Measurements from ENCODE around the gene STK38. TPM values are rescaled to one million over a fixed set of nuclear protein-coding genes. Genes with fewer than 3 reads are reported as not detected.

Gene STK38
- 10 to 100 TPM; 67.3 to 80.7 (median 69.9) TPM for total RNA-seq
- long read RNA-seq, donor 1, transcript STK38-201 (14 exons, 3,576 nt): major isoform, 36 of 120 reads
- long read RNA-seq, donor 1, partial matches to known transcripts: 9 of 120 reads
- long read RNA-seq, donor 1, other reads (novel, unspliced or antisense): 75 of 120 reads
- long read RNA-seq, donor 2, transcript STK38-201 (14 exons, 3,576 nt): major isoform, 6 of 22 reads
- long read RNA-seq, donor 2, partial matches to known transcripts: 8 of 22 reads
- long read RNA-seq, donor 2, other reads (novel, unspliced or antisense): 8 of 22 reads

DNA sequence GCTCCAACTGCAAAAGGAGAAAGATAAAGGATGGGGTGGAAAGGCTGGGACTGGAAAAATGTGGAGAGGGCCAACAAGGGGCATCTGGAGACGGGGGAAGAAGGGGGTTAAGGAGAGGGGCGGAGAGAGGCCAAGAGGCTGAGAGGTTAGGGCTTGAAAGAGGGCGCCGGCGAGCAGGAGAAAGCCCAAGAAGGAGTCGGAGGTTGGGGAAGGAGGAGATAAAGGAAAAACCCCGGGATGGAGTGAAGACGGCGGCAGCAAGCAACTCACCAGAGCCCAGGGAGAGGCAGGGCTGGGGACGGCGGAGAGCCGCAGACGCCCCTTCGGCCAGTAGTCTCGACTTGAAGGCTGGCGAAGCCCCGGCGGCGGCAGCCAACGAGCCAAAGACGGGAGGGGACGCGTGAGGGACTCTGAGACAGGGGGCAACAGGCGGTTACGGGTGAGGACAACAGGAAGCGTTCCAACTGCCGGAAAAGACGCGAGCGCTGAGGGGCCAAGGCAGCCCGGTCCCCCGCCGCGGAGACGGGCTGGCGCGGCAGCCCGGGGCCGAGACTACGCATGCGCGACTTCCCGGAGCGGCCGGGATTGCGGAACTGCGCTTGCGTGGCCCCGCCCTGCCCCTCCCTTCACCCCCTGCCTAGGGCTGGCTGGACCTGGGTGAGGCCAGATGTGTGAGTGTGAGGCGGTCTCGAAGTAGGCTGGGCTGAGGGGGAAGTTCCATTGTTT lies at the start of gene STK38:
STK38 (minus strand) TSS at position 560 of the 726 bp plus-strand sequence. CDS start 7,277 bp downstream, outside the sequence.
- intact Hi-C loops (cut with DNase I, micrococcal nuclease): loop anchor here in 1 of 2 donors (10.0 kb wide), 1 partner anchor 48 kb away; the partner anchor contains the start of gene SRSF3
- no peaks in the 10 kb centered on the region for H3K36me3 ChIP-seq (ENCODE audit: low read depth)
- peaks cover 31% of the 10 kb centered on the region for H3K4me1 ChIP-seq (ENCODE audit: low read depth)
- DNase-seq (peak; percentile 95 to 97 (median 96)), ATAC-seq (peak; percentile 96)
- TF ChIP-seq, protein P1, sequence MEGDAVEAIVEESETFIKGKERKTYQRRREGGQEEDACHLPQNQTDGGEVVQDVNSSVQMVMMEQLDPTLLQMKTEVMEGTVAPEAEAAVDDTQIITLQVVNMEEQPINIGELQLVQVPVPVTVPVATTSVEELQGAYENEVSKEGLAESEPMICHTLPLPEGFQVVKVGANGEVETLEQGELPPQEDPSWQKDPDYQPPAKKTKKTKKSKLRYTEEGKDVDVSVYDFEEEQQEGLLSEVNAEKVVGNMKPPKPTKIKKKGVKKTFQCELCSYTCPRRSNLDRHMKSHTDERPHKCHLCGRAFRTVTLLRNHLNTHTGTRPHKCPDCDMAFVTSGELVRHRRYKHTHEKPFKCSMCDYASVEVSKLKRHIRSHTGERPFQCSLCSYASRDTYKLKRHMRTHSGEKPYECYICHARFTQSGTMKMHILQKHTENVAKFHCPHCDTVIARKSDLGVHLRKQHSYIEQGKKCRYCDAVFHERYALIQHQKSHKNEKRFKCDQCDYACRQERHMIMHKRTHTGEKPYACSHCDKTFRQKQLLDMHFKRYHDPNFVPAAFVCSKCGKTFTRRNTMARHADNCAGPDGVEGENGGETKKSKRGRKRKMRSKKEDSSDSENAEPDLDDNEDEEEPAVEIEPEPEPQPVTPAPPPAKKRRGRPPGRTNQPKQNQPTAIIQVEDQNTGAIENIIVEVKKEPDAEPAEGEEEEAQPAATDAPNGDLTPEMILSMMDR (IDR thresholded peaks at IDR 0.05): no peak
- peak within 1 kb of the TSS; percentile 83 for H3K4me3 ChIP-seq
- H3K9me3 ChIP-seq: no peaks in the 10 kb centered on the region

GRCh38 chr6:36596356-36596755 lies 49.1 kb upstream of the STK38 start:
- peaks cover 12% of the 10 kb centered on the region for H3K36me3 ChIP-seq (ENCODE audit: low read depth)
- ATAC-seq: no peak
- intact Hi-C loops (cut with DNase I, micrococcal nuclease): loop anchor here in 1 of 2 donors (10.0 kb wide), 1 partner anchor 52 kb away; the partner anchor contains the start of gene STK38
- H3K4me1 ChIP-seq (ENCODE audit: low read depth): peaks cover 39% of the 10 kb centered on the region
- DNase-seq: no peak
- TF ChIP-seq, protein P1 (IDR thresholded peaks at IDR 0.05): no peak
- peak overlapping the region; percentile 58 for H3K4me3 ChIP-seq
- H3K9me3 ChIP-seq: no peaks in the 10 kb centered on the region

DNA sequence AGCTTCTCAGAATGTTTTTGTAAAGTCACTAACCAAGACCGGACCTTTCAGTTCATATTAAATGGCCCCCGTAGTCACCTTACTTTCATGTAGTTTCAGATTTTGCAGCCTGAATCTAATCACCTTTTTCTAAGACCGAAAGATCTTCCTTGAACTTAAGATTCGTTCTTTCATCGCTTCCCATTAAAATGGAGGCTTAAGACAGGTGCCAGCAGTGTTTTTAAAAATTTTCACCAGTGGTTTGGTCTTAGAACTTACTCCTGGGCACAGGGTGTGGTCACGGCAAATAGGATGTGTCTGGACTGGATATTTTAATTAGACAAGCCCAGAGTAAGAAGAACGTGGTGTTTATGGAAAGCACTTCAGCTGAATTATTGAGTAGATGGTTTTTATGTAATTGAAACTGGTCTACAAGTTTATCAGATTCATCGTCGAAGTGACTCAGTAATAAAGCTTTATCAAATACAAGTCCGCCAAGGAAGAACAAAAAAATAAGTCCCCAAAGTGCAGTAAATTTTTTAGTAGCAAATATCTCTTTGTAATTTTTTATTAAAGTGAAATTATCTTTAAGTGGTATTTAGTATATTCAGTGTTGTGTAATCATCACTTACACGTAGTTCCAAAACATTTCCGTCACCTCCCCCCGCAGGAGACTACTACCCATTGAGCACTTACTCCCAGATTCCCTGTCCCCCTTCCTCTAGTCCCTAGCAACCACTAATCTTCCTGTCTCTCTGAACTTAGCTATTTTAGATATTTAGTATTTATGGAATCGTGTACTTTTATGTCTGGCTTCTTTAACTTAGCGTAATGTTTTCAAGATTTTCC lies 47.8 kb upstream of the STK38 start:
- Histone ChIP-seq H3K9me3 (no peaks in the 10 kb centered on the region), H3K4me1 (ENCODE audit: low read depth) (peaks cover 32% of the 10 kb centered on the region), H3K4me3 (peak overlapping the region; percentile 58), H3K36me3 (ENCODE audit: low read depth) (peaks cover 11% of the 10 kb centered on the region)
- TF ChIP-seq, protein P1 (IDR thresholded peaks at IDR 0.05): no peak
- intact Hi-C loops (cut with DNase I, micrococcal nuclease): loop anchor here in 1 of 2 donors (10.0 kb wide), 1 partner anchor 50 kb away; the partner anchor contains the start of gene STK38
- ATAC-seq (no peak), DNase-seq (peak in 1 of 3 donors; percentile 67)

GRCh38 chr6:36594029-36594815 lies 46.9 kb upstream of the STK38 start, which contains the start of gene SRSF3:
Gene SRSF3, plus strand, starts transcription at chr6:36594362. Its CDS starts 2,401 bp downstream, at chr6:36596763.
- intact Hi-C loops (cut with DNase I, micrococcal nuclease): loop anchor here in 1 of 2 donors (10.0 kb wide), 1 partner anchor 49 kb away; the partner anchor contains the start of gene STK38

More at GRCh38 chr6:36594029-36594815, 46.9 kb upstream of the STK38 start, which contains the start of gene SRSF3:
- TF ChIP-seq, protein P1 (IDR thresholded peaks at IDR 0.05): peak; percentile 72
- Histone ChIP-seq H3K4me1 (ENCODE audit: low read depth) (peaks cover 24% of the 10 kb centered on the region), H3K36me3 (ENCODE audit: low read depth) (peaks cover 3% of the 10 kb centered on the region), H3K9me3 (no peaks in the 10 kb centered on the region), H3K4me3 (peak within 1 kb of the TSS; percentile 58)
- ATAC-seq: peak; percentile 98
- peak; percentile 97 to 98 (median 97) for DNase-seq

Measured in mucosa of descending colon (tissue), 3 donors.